Panc1 (cell line): Measurements from ENCODE around the gene MYO1F.

Source experiments
- CTCF ChIP-seq: fragments of 450-650 bp; IDR thresholded peaks from 2 replicates; pipeline ENCODE4 v1.5.1; 2017; ENCODE audit warnings: mild to moderate bottlenecking
- POLR2AphosphoS5 ChIP-seq: IDR thresholded peaks from 2 replicates; pipeline ENCODE4 v1.6.1; 2012; ENCODE audit warnings: mild to moderate bottlenecking, low read depth, low read length, moderate library complexity
- SIN3A ChIP-seq: IDR thresholded peaks from 2 replicates; pipeline ENCODE4 v1.6.1; 2012; ENCODE audit warnings: low read depth, mild to moderate bottlenecking, low read length, moderate library complexity, borderline replicate concordance; ENCODE audit not compliant: insufficient read depth
- TF ChIP-seq, protein P1 (sequence below), 2 experiments: IDR thresholded peaks; 2 replicates each; pipeline ENCODE4 v1.6.1; 2011 to 2012; ENCODE audit warnings: low read depth in 2 of 2, control low read depth in 1 of 2, low read length in 1 of 2, mild to moderate bottlenecking in 1 of 2, moderate library complexity in 1 of 2; ENCODE audit not compliant: insufficient read depth in 1 of 2

DNA sequence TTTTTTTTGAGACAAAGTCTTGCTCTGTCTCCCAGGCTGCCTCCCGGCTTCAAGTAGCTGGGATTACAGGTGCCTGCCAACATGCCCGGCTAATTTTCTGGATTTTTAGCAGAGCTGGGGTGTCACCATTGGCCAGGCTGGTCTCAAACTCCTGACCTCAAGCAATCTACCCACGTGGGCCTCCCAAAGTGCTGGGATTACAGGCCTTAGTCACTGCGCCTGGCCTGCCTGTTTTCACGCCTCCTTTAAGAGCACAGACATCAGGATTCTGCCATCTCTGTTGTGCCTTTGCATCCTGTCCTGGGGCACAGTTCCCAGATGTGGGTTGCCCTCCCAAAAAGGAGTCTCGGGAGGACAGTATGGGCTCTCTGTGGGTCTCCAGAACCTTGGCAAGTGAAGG lies 72.3 kb downstream of the MYO1F start:
- TF ChIP-seq CTCF (no peak), POLR2AphosphoS5 (no peak), SIN3A (no peak)
- TF ChIP-seq, protein P1, sequence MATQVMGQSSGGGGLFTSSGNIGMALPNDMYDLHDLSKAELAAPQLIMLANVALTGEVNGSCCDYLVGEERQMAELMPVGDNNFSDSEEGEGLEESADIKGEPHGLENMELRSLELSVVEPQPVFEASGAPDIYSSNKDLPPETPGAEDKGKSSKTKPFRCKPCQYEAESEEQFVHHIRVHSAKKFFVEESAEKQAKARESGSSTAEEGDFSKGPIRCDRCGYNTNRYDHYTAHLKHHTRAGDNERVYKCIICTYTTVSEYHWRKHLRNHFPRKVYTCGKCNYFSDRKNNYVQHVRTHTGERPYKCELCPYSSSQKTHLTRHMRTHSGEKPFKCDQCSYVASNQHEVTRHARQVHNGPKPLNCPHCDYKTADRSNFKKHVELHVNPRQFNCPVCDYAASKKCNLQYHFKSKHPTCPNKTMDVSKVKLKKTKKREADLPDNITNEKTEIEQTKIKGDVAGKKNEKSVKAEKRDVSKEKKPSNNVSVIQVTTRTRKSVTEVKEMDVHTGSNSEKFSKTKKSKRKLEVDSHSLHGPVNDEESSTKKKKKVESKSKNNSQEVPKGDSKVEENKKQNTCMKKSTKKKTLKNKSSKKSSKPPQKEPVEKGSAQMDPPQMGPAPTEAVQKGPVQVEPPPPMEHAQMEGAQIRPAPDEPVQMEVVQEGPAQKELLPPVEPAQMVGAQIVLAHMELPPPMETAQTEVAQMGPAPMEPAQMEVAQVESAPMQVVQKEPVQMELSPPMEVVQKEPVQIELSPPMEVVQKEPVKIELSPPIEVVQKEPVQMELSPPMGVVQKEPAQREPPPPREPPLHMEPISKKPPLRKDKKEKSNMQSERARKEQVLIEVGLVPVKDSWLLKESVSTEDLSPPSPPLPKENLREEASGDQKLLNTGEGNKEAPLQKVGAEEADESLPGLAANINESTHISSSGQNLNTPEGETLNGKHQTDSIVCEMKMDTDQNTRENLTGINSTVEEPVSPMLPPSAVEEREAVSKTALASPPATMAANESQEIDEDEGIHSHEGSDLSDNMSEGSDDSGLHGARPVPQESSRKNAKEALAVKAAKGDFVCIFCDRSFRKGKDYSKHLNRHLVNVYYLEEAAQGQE (IDR thresholded peaks at IDR 0.05; ENCODE audit: insufficient read depth in 1 of 2, low read depth in 2 of 2, low read length in 1 of 2) = no peak
